BE2C (cell line): Measurements from ENCODE around the gene SDR39U1.

Source experiments
- DNase-seq: peaks from one replicate; pipeline ENCODE4 v3.0.0-alpha.2; 2020
- H3K27me3 ChIP-seq: fragments of 250-450 bp; sonication (Bioruptor Pico); 2 replicates; pipeline ENCODE4 v1.5.1; 2020; ENCODE audit warnings: mild to moderate bottlenecking
- H3K36me3 ChIP-seq: fragments of 250-450 bp; sonication (Bioruptor Pico); 2 replicates; pipeline ENCODE4 v1.5.1; 2020; ENCODE audit warnings: mild to moderate bottlenecking
- H3K4me1 ChIP-seq: fragments of 250-450 bp; sonication (Bioruptor Pico); 2 replicates; pipeline ENCODE4 v1.5.1; 2020
- H3K4me3 ChIP-seq: 2 replicates; pipeline ENCODE4 v1.5.1; 2011; ENCODE audit warnings: low read depth, low read length
- H3K9me3 ChIP-seq: fragments of 250-450 bp; sonication (Bioruptor Pico); 2 replicates; pipeline ENCODE4 v1.5.1; 2020
- CTCF ChIP-seq: IDR thresholded peaks from 2 replicates; pipeline ENCODE4 v1.5.1; 2012; ENCODE audit warnings: mild to moderate bottlenecking, low read depth, low read length

SDR39U1 gene

GRCh38 chr14:24407608-24408325 lies 34.8 kb downstream of the SDR39U1 start:
- no peaks in the 10 kb centered on the region for H3K9me3 ChIP-seq
- no peak overlapping the region for H3K4me3 ChIP-seq
- no peaks in the 10 kb centered on the region for H3K36me3 ChIP-seq
- H3K4me1 ChIP-seq: peaks cover 7% of the 10 kb centered on the region
- DNase-seq: no peak
- TF ChIP-seq CTCF: no peak
- H3K27me3 ChIP-seq: no peaks in the 10 kb centered on the region

DNA sequence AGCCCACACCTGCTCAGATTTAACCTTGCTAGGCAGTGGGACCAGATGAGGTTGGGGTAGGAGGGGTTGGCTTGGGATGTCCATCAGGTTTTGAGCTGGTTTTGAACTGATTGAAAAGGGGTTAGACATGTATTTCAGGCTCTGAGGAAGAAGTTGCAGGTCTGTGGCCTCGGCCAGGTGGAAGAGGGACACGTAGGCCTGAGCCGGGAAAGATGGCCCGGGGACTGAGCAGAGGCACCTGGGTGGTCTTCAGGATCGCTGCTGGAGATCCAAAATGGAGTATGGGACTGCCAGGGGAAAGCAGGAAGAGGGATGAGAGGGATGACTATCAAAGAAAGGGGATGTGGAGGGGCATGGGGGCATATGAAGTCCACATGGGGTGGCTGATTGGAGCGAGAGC lies 36.2 kb downstream of the SDR39U1 start:
- DNase-seq: no peak
- Histone ChIP-seq H3K36me3 (no peaks in the 10 kb centered on the region), H3K27me3 (no peaks in the 10 kb centered on the region), H3K4me3 (no peak overlapping the region), H3K4me1 (no peaks in the 10 kb centered on the region), H3K9me3 (no peaks in the 10 kb centered on the region)
- TF ChIP-seq CTCF: no peak

DNA sequence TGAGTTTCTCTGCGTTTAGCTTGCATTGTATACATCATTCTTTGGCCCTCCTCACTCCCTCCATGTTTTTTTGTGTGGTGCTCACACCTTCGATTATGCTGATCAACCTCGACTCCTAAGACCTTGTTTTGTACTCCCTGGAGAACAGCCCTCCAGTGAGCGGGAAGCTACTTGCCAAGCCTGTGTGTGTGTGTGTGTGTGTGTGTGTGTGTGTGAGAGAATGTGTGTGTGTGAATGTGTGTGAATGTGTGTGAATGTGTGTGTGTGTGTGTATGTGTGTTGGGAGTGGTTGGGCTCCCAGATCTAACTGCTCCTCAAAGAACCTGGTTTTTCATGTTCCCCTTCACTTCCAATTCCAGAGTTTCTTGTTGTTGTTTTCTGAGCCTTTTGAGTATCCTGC lies 37.8 kb downstream of the SDR39U1 start:
- Histone ChIP-seq H3K4me3 (no peak overlapping the region), H3K36me3 (no peaks in the 10 kb centered on the region), H3K27me3 (no peaks in the 10 kb centered on the region), H3K4me1 (no peaks in the 10 kb centered on the region), H3K9me3 (no peaks in the 10 kb centered on the region)
- DNase-seq: no peak
- TF ChIP-seq CTCF: no peak

GRCh38 chr14:24403294-24403998 lies 39.1 kb downstream of the SDR39U1 start:
- H3K36me3 ChIP-seq: no peaks in the 10 kb centered on the region
- TF ChIP-seq CTCF: no peak
- no peak for DNase-seq

DNA sequence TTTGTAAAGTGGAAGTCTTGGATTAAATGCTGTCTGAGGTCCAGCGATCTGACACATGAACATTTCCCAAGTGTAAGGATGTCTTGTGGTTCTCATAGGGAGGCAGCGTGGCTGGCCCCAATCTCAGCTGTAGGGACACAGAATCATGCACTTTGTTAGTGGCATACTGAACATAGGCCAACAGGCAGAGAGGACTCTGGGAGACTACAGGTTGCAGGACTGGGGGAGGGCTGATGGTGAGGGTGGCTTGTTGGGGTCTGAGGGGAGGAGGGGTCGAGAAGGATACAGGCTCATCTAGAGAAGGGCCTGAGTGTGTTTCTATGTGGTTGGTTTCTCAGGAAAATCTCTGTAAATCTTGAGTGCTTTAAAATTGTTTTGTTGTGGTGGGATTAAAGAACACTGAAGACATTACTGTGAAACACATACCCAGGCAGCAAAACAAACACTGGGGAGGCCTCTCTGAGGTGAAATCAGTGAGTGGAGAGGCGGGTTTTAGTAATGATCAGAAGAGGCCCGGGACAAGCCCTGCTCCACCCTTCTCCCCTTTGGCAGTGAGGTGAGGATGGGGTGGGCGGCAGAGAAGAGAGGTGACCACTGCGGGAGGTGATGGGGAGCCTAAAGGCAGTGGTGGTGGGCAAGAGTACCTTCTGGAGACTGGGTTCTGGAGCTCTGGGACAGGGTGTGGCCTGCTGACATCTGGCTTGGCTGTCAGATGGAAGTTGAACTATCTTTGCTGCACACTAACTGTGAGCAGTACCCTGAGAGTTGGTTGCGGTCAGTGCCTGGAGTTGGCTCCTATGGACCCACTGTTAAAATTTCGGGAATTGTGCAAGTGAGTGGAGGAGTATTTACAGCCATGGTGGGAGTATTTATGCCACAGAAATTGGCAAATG lies 40.5 kb downstream of the SDR39U1 start:
- Histone ChIP-seq H3K9me3 (no peaks in the 10 kb centered on the region), H3K4me1 (peaks cover 3% of the 10 kb centered on the region; the same call in 1 of the 2 replicates), H3K36me3 (no peaks in the 10 kb centered on the region), H3K4me3 (no peak overlapping the region), H3K27me3 (no peaks in the 10 kb centered on the region)
- no peak for TF ChIP-seq CTCF
- no peak for DNase-seq

More at GRCh38 chr14:24403294-24403998, 39.1 kb downstream of the SDR39U1 start:
- H3K27me3 ChIP-seq: no peaks in the 10 kb centered on the region
- H3K9me3 ChIP-seq: no peaks in the 10 kb centered on the region
- H3K4me3 ChIP-seq: no peak overlapping the region
- peaks cover 3% of the 10 kb centered on the region; the same call in 1 of the 2 replicates for H3K4me1 ChIP-seq
